GM19238 (cell line): ENCODE data around the gene PGRMC2.
"Not testable (repeated sequence)": the region's sequence is repeated elsewhere in the genome, so short reads cannot be mapped to it uniquely, and the experiment has no call there.

ENCODE experiments used
- DNase-seq: peaks from one replicate; pipeline ENCODE4 v3.0.0; 2011; ENCODE audit warnings: low spot score; ENCODE audit not compliant: insufficient read length

The PGRMC2 gene

GRCh38 chr4:128267745-128268144, 19.9 kb downstream of the PGRMC2 start:
- no peak for DNase-seq

GRCh38 chr4:128267171-128267570, 20.4 kb downstream of the PGRMC2 start:
- DNase-seq, result not testable (repeated sequence)

- DNase-seq, result not testable (repeated sequence)
These were observed 22.1 kb downstream of the PGRMC2 start for GRCh38 chr4:128265550-128265949.

GRCh38 chr4:128259889-128260288, 27.7 kb downstream of the PGRMC2 start:
- not testable (repeated sequence) for DNase-seq

- not testable (repeated sequence) for DNase-seq
These were observed 29.4 kb downstream of the PGRMC2 start for GRCh38 chr4:128258166-128258565.

GRCh38 chr4:128256539-128256938, 31.1 kb downstream of the PGRMC2 start:
- no peak for DNase-seq

- no peak for DNase-seq
These were observed 31.7 kb downstream of the PGRMC2 start for GRCh38 chr4:128255906-128256305.

- no peak for DNase-seq
These were observed 37.6 kb downstream of the PGRMC2 start for GRCh38 chr4:128249787-128250668.

GRCh38 chr4:128247906-128248305, 39.7 kb downstream of the PGRMC2 start:
- DNase-seq, result no peak

- DNase-seq, result not testable (repeated sequence)
These were observed 42.2 kb downstream of the PGRMC2 start for GRCh38 chr4:128245391-128245790.

- DNase-seq, result no peak
These were observed 43.2 kb downstream of the PGRMC2 start for GRCh38 chr4:128244379-128244778.

- DNase-seq, result no peak
These were observed 45.0 kb downstream of the PGRMC2 start for GRCh38 chr4:128242601-128243000.

GRCh38 chr4:128241981-128242380, 45.6 kb downstream of the PGRMC2 start:
- DNase-seq, result no peak

GRCh38 chr4:128241425-128241913, 46.1 kb downstream of the PGRMC2 start:
- no peak for DNase-seq

GRCh38 chr4:128241019-128241418, 46.6 kb downstream of the PGRMC2 start:
- no peak for DNase-seq

- no peak for DNase-seq
These were observed 52.8 kb downstream of the PGRMC2 start for GRCh38 chr4:128234836-128235235.

- no peak for DNase-seq
These were observed 54.9 kb downstream of the PGRMC2 start for GRCh38 chr4:128232719-128233118.

- no peak for DNase-seq
These were observed 58.5 kb downstream of the PGRMC2 start for GRCh38 chr4:128228845-128229795.

GRCh38 chr4:128227991-128228571, 59.5 kb downstream of the PGRMC2 start:
- DNase-seq, result no peak

- DNase-seq, result no peak
These were observed 62.5 kb downstream of the PGRMC2 start for GRCh38 chr4:128225148-128225547.

- DNase-seq, result no peak
These were observed 66.0 kb downstream of the PGRMC2 start for GRCh38 chr4:128221586-128221985.
